SK-N-SH treated with all-trans-retinoic acid at 6 μM for 48 hours (cell line): ENCODE measurements around the gene CNGA3.
"Not testable (repeated sequence)": the region's sequence is repeated elsewhere in the genome, so short reads cannot be mapped to it uniquely, and the experiment has no call there.

Experiments used
- ATAC-seq: fragments of 200-7000 bp; cut with Tn5 transposase; 3 replicates; pipeline ENCODE4 v1.9.1; 2020; ENCODE audit warnings: mild to moderate bottlenecking, moderate library complexity
- BACH2 ChIP-seq: fragments of 250-450 bp; sonication (Bioruptor Pico); IDR thresholded peaks from 2 replicates; pipeline ENCODE4 v1.9.0; 2021; ENCODE audit warnings: mild to moderate bottlenecking, borderline replicate concordance
- ESRRG ChIP-seq: fragments of 250-450 bp; sonication (Bioruptor Pico); IDR thresholded peaks from 2 replicates; pipeline ENCODE4 v1.6.1; 2021; ENCODE audit warnings: mild to moderate bottlenecking
- GLIS3 ChIP-seq: fragments of 250-450 bp; sonication (Bioruptor Pico); IDR thresholded peaks from 2 replicates; pipeline ENCODE4 v1.5.0; 2020; ENCODE audit warnings: mild to moderate bottlenecking, moderate library complexity
- ISL1 ChIP-seq: fragments of 250-450 bp; sonication (Bioruptor Pico); IDR thresholded peaks from 2 replicates; pipeline ENCODE4 v2.1.2; 2022; ENCODE audit warnings: mild to moderate bottlenecking, moderate library complexity
- PPARA ChIP-seq: fragments of 250-450 bp; sonication (Bioruptor Pico); IDR thresholded peaks from 2 replicates; pipeline ENCODE4 v1.5.0; 2020; ENCODE audit warnings: mild to moderate bottlenecking, borderline replicate concordance
- RARB ChIP-seq: fragments of 250-450 bp; sonication (Bioruptor Pico); IDR thresholded peaks from 2 replicates; pipeline ENCODE4 v1.8.0; 2021; ENCODE audit warnings: mild to moderate bottlenecking, moderate library complexity
- SNAI2 ChIP-seq: fragments of 250-450 bp; sonication (Bioruptor Pico); IDR thresholded peaks from 2 replicates; pipeline ENCODE4 v1.5.0; 2020; ENCODE audit warnings: mild to moderate bottlenecking, moderate library complexity
- TCF4 ChIP-seq: fragments of 250-450 bp; sonication (Bioruptor Pico); IDR thresholded peaks from 2 replicates; pipeline ENCODE4 v1.8.0; 2021; ENCODE audit warnings: mild to moderate bottlenecking, moderate library complexity, borderline replicate concordance
- TOX ChIP-seq: fragments of 250-450 bp; sonication (Bioruptor Pico); IDR thresholded peaks from 2 replicates; pipeline ENCODE4 v1.8.0; 2021; ENCODE audit warnings: mild to moderate bottlenecking, moderate library complexity, borderline replicate concordance
- ZC3H10 ChIP-seq: fragments of 250-450 bp; sonication (Bioruptor Pico); IDR thresholded peaks from 2 replicates; pipeline ENCODE4 v1.5.1; 2021; ENCODE audit warnings: mild to moderate bottlenecking, moderate library complexity
- ZFP3 ChIP-seq: fragments of 250-450 bp; sonication (Bioruptor Pico); IDR thresholded peaks from 2 replicates; pipeline ENCODE4 v1.5.0; 2020; ENCODE audit warnings: mild to moderate bottlenecking, moderate library complexity
- ZFP30 ChIP-seq: fragments of 450-650 bp; formaldehyde crosslinking; IDR thresholded peaks from 2 replicates; pipeline ENCODE4 v1.5.0; 2022; ENCODE audit warnings: mild to moderate bottlenecking, moderate library complexity
- ZNF565 ChIP-seq: fragments of 450-650 bp; formaldehyde crosslinking; conservative IDR thresholded peaks from 2 replicates; pipeline ENCODE4 v1.5.0; 2020; ENCODE audit warnings: low read depth, mild to moderate bottlenecking, moderate library complexity
- ZNF70 ChIP-seq: fragments of 450-650 bp; formaldehyde crosslinking; IDR thresholded peaks from 2 replicates; pipeline ENCODE4 v1.5.0; 2020; ENCODE audit warnings: mild to moderate bottlenecking, moderate library complexity
- ZNF8 ChIP-seq: fragments of 450-650 bp; formaldehyde crosslinking; IDR thresholded peaks from 2 replicates; pipeline ENCODE4 v1.5.0; 2020; ENCODE audit warnings: mild to moderate bottlenecking, moderate library complexity
- TF ChIP-seq, protein P1 (sequence below): fragments of 250-450 bp; sonication (Bioruptor Pico); IDR thresholded peaks from 2 replicates; pipeline ENCODE4 v1.5.1; 2021; ENCODE audit warnings: mild to moderate bottlenecking, moderate library complexity
- TF ChIP-seq, protein P2 (sequence below): fragments of 250-450 bp; sonication (Bioruptor Pico); IDR thresholded peaks from 2 replicates; pipeline ENCODE4 v1.8.0; 2021; ENCODE audit warnings: low read depth, mild to moderate bottlenecking, moderate library complexity, borderline replicate concordance
- TF ChIP-seq, protein P3 (sequence below): fragments of 250-450 bp; sonication (Bioruptor Pico); IDR thresholded peaks from 2 replicates; pipeline ENCODE4 v1.8.0; 2020; ENCODE audit warnings: mild to moderate bottlenecking, moderate library complexity, borderline replicate concordance
- TF ChIP-seq, protein P4 (sequence below): fragments of 250-450 bp; sonication (Bioruptor Pico); IDR thresholded peaks from 2 replicates; pipeline ENCODE4 v1.5.0; 2020; ENCODE audit warnings: mild to moderate bottlenecking, moderate library complexity

CNGA3 gene

GRCh38 chr2:98299211-98299905 is 46.9 kb upstream of the CNGA3 start:
- ATAC-seq = no peak
- TF ChIP-seq ZNF565 (CRISPR knock-in tag) (no peak), ZFP3 (CRISPR knock-in tag) (no peak), TCF4 (CRISPR knock-in tag) (no peak), ESRRG (CRISPR knock-in tag) (no peak), RARB (CRISPR knock-in tag) (no peak), ZFP30 (CRISPR knock-in tag) (no peak), TOX (CRISPR knock-in tag) (no peak)
- TF ChIP-seq, protein P1, sequence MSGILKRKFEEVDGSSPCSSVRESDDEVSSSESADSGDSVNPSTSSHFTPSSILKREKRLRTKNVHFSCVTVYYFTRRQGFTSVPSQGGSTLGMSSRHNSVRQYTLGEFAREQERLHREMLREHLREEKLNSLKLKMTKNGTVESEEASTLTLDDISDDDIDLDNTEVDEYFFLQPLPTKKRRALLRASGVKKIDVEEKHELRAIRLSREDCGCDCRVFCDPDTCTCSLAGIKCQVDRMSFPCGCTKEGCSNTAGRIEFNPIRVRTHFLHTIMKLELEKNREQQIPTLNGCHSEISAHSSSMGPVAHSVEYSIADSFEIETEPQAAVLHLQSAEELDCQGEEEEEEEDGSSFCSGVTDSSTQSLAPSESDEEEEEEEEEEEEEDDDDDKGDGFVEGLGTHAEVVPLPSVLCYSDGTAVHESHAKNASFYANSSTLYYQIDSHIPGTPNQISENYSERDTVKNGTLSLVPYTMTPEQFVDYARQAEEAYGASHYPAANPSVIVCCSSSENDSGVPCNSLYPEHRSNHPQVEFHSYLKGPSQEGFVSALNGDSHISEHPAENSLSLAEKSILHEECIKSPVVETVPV (CRISPR knock-in tag) = no peak
- TF ChIP-seq, protein P2, sequence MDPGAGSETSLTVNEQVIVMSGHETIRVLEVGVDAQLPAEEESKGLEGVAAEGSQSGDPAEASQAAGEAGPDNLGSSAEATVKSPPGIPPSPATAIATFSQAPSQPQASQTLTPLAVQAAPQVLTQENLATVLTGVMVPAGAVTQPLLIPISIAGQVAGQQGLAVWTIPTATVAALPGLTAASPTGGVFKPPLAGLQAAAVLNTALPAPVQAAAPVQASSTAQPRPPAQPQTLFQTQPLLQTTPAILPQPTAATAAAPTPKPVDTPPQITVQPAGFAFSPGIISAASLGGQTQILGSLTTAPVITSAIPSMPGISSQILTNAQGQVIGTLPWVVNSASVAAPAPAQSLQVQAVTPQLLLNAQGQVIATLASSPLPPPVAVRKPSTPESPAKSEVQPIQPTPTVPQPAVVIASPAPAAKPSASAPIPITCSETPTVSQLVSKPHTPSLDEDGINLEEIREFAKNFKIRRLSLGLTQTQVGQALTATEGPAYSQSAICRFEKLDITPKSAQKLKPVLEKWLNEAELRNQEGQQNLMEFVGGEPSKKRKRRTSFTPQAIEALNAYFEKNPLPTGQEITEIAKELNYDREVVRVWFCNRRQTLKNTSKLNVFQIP = no peak

GRCh38 chr2:98300141-98300874 is 45.9 kb upstream of the CNGA3 start:
- ATAC-seq = no peak
- TF ChIP-seq ZC3H10 (no peak), RARB (CRISPR knock-in tag) (no peak)

- TF ChIP-seq ESRRG (CRISPR knock-in tag) (no peak), ZNF8 (CRISPR knock-in tag) (no peak), TCF4 (CRISPR knock-in tag) (no peak), RARB (CRISPR knock-in tag) (no peak), PPARA (CRISPR knock-in tag) (no peak), BACH2 (CRISPR knock-in tag) (no peak), ZC3H10 (no peak), ZFP30 (CRISPR knock-in tag) (no peak), ISL1 (CRISPR knock-in tag) (no peak), GLIS3 (CRISPR knock-in tag) (no peak), SNAI2 (CRISPR knock-in tag) (no peak), ZFP3 (CRISPR knock-in tag) (no peak), ZNF70 (CRISPR knock-in tag) (no peak)
- TF ChIP-seq, protein P3, sequence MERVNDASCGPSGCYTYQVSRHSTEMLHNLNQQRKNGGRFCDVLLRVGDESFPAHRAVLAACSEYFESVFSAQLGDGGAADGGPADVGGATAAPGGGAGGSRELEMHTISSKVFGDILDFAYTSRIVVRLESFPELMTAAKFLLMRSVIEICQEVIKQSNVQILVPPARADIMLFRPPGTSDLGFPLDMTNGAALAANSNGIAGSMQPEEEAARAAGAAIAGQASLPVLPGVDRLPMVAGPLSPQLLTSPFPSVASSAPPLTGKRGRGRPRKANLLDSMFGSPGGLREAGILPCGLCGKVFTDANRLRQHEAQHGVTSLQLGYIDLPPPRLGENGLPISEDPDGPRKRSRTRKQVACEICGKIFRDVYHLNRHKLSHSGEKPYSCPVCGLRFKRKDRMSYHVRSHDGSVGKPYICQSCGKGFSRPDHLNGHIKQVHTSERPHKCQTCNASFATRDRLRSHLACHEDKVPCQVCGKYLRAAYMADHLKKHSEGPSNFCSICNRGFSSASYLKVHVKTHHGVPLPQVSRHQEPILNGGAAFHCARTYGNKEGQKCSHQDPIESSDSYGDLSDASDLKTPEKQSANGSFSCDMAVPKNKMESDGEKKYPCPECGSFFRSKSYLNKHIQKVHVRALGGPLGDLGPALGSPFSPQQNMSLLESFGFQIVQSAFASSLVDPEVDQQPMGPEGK (CRISPR knock-in tag) = no peak
- TF ChIP-seq, protein P4, sequence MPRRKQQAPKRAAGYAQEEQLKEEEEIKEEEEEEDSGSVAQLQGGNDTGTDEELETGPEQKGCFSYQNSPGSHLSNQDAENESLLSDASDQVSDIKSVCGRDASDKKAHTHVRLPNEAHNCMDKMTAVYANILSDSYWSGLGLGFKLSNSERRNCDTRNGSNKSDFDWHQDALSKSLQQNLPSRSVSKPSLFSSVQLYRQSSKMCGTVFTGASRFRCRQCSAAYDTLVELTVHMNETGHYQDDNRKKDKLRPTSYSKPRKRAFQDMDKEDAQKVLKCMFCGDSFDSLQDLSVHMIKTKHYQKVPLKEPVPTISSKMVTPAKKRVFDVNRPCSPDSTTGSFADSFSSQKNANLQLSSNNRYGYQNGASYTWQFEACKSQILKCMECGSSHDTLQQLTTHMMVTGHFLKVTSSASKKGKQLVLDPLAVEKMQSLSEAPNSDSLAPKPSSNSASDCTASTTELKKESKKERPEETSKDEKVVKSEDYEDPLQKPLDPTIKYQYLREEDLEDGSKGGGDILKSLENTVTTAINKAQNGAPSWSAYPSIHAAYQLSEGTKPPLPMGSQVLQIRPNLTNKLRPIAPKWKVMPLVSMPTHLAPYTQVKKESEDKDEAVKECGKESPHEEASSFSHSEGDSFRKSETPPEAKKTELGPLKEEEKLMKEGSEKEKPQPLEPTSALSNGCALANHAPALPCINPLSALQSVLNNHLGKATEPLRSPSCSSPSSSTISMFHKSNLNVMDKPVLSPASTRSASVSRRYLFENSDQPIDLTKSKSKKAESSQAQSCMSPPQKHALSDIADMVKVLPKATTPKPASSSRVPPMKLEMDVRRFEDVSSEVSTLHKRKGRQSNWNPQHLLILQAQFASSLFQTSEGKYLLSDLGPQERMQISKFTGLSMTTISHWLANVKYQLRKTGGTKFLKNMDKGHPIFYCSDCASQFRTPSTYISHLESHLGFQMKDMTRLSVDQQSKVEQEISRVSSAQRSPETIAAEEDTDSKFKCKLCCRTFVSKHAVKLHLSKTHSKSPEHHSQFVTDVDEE (CRISPR knock-in tag) = no peak
These were observed 44.8 kb upstream of the CNGA3 start for GRCh38 chr2:98301469-98301868.

DNA sequence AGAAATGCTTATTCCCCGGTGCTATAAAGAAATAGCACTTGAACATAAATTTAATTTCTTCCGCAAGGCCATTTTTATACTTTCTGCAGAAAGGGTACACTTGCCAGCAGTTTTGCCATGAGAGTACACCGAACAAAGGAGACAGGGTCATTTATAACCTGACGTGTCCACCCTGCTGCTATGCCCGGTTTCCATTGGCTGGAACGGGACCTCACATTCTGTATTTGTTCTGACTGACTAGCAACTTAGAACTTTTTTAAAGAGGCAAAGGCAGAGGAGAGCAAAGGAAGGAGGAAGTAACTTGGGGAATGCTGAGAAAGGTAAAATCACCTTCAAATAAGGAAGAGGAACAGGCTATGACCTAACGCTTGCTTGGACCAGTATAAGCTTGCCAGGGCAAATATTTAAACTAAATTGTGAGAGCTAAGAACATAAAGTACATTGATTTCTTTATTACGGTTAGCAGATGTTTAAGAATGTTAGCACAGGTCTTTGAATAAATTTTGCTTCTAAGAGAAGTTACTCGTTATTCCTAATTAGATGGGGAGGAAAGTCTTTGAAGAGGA is 39.0 kb upstream of the CNGA3 start:
- ATAC-seq = not testable (repeated sequence)

More at GRCh38 chr2:98301469-98301868, 44.8 kb upstream of the CNGA3 start:
- ATAC-seq = no peak
